ENCODE data around the gene ENO2.

- TF ChIP-seq CTCF (IDR thresholded peaks at IDR 0.05) (no peak), POLR2A (IDR thresholded peaks at IDR 0.05) (no peak)
Observed at GRCh38 chr12:6909421-6910145, 4.8 kb upstream of the ENO2 start.
